Breast epithelium (tissue), 3 donors: ENCODE results near the gene POU3F2.

Experiments used
- POLR2A ChIP-seq: fragments of 450-650 bp; IDR thresholded peaks from one replicate; pipeline ENCODE4 v1.6.1; 2016; ENCODE audit warnings: antibody characterized with exemption, mild to moderate bottlenecking, moderate library complexity
- POLR2AphosphoS5 ChIP-seq, 3 donors: sonication (generic); formaldehyde crosslinking; IDR thresholded peaks; one replicate each; pipeline ENCODE4 v1.6.1; 2017; ENCODE audit warnings: antibody characterized with exemption in 3 of 3
- TF ChIP-seq, protein P1 (sequence below), 3 donors: fragments of 450-650 bp; IDR thresholded peaks; one replicate each; pipeline ENCODE4 v1.5.1; 2016 to 2017; ENCODE audit warnings: antibody characterized with exemption in 3 of 3, mild to moderate bottlenecking in 3 of 3, moderate library complexity in 3 of 3

GRCh38 chr6:98880486-98880885, 46.1 kb downstream of the POU3F2 start:
- TF ChIP-seq POLR2AphosphoS5 (IDR thresholded peaks at IDR 0.05), result no peak
- TF ChIP-seq POLR2A, result no peak
- TF ChIP-seq, protein P1, sequence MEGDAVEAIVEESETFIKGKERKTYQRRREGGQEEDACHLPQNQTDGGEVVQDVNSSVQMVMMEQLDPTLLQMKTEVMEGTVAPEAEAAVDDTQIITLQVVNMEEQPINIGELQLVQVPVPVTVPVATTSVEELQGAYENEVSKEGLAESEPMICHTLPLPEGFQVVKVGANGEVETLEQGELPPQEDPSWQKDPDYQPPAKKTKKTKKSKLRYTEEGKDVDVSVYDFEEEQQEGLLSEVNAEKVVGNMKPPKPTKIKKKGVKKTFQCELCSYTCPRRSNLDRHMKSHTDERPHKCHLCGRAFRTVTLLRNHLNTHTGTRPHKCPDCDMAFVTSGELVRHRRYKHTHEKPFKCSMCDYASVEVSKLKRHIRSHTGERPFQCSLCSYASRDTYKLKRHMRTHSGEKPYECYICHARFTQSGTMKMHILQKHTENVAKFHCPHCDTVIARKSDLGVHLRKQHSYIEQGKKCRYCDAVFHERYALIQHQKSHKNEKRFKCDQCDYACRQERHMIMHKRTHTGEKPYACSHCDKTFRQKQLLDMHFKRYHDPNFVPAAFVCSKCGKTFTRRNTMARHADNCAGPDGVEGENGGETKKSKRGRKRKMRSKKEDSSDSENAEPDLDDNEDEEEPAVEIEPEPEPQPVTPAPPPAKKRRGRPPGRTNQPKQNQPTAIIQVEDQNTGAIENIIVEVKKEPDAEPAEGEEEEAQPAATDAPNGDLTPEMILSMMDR (IDR thresholded peaks at IDR 0.05), result no peak
